ENCODE results near the gene DHRS7.
"Not testable (repeated sequence)": the region's sequence is repeated elsewhere in the genome, so short reads cannot be mapped to it uniquely, and the experiment has no call there.

The DHRS7 gene

GRCh38 chr14:60125918-60126317 is 39.3 kb downstream of the DHRS7 start:
- Mint-ChIP-seq H3K27ac (no peak overlapping the region), H3K27me3 (no peaks in the 10 kb centered on the region), H3K9me3 (no peaks in the 10 kb centered on the region), H3K36me3 (ENCODE audit: low read depth) (peaks cover 85% of the 10 kb centered on the region), H3K4me3 (no peak overlapping the region), H3K4me1 (ENCODE audit: low read depth) (no peaks in the 10 kb centered on the region)
- no peak for DNase-seq

- H3K36me3 Mint-ChIP-seq (ENCODE audit: low read depth): peaks cover 71% of the 10 kb centered on the region
Measured at GRCh38 chr14:60116181-60116580, 49.0 kb downstream of the DHRS7 start.

GRCh38 chr14:60114881-60115280 is 50.3 kb downstream of the DHRS7 start:
- Mint-ChIP-seq H3K27me3 (no peaks in the 10 kb centered on the region), H3K4me3 (no peak overlapping the region), H3K4me1 (ENCODE audit: low read depth) (peaks cover 15% of the 10 kb centered on the region), H3K27ac (no peak overlapping the region), H3K9me3 (no peaks in the 10 kb centered on the region), H3K36me3 (ENCODE audit: low read depth) (peaks cover 69% of the 10 kb centered on the region)
- DNase-seq: no peak

More at GRCh38 chr14:60116181-60116580, 49.0 kb downstream of the DHRS7 start:
- no peak for DNase-seq
- no peaks in the 10 kb centered on the region for H3K9me3 Mint-ChIP-seq
- no peak overlapping the region for H3K27ac Mint-ChIP-seq
- H3K4me1 Mint-ChIP-seq (ENCODE audit: low read depth): peaks cover 9% of the 10 kb centered on the region
- no peaks in the 10 kb centered on the region for H3K27me3 Mint-ChIP-seq
- H3K4me3 Mint-ChIP-seq: no peak overlapping the region

GRCh38 chr14:60111732-60112131 is 53.5 kb downstream of the DHRS7 start:
- DNase-seq: no peak
- peaks cover 22% of the 10 kb centered on the region for H3K4me1 Mint-ChIP-seq (ENCODE audit: low read depth)
- H3K27ac Mint-ChIP-seq: no peak overlapping the region
- no peaks in the 10 kb centered on the region for H3K9me3 Mint-ChIP-seq
- peaks cover 70% of the 10 kb centered on the region for H3K36me3 Mint-ChIP-seq (ENCODE audit: low read depth)
- H3K27me3 Mint-ChIP-seq: no peaks in the 10 kb centered on the region
- H3K4me3 Mint-ChIP-seq: no peak overlapping the region

DNA sequence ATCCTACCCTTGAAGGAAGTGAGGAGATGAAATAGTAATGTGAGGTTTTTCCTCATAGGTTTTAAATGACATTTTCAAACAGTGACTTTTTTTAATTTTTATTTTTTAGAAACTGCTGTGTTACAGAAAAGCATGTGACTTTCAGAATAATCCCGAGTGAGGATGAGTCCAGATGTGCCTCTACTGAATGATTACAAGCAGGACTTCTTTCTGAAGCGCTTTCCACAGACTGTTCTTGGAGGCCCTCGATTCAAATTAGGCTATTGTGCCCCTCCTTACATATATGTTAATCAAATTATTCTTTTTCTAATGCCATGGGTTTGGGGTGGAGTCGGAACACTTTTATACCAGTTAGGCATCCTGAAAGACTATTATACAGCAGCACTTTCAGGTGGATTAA is 57.7 kb downstream of the DHRS7 start:
- Mint-ChIP-seq H3K9me3 (peaks cover 7% of the 10 kb centered on the region), H3K4me3 (no peak overlapping the region), H3K36me3 (ENCODE audit: low read depth) (peaks cover 69% of the 10 kb centered on the region), H3K27me3 (no peaks in the 10 kb centered on the region), H3K27ac (no peak overlapping the region), H3K4me1 (ENCODE audit: low read depth) (peaks cover 43% of the 10 kb centered on the region)
- DNase-seq: no peak

GRCh38 chr14:60106339-60106738 is 58.9 kb downstream of the DHRS7 start:
- peaks cover 46% of the 10 kb centered on the region for H3K4me1 Mint-ChIP-seq (ENCODE audit: low read depth)
- H3K27me3 Mint-ChIP-seq: no peaks in the 10 kb centered on the region
- peaks cover 72% of the 10 kb centered on the region for H3K36me3 Mint-ChIP-seq (ENCODE audit: low read depth)
- DNase-seq: no peak
- H3K4me3 Mint-ChIP-seq: no peak overlapping the region
- no peak overlapping the region for H3K27ac Mint-ChIP-seq
- peaks cover 7% of the 10 kb centered on the region for H3K9me3 Mint-ChIP-seq

DNA sequence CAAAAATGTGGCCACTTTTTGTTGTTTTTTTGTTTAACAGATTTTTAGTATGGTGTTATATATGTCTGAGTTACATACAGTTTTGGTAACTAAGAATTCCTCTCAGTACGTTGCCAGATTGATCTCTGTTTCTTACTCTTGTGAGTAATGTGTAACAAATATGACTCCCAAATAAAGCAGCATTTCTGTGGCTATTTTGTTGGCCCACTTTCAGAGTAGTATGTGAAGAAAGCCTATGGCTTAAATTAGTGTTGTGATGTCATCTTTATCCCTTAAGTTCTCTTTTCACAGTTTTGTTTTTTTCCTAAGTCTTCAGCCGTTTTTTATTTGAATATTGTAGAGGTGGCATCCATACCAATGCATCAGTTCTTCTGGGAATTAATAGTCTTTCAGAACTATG is 62.8 kb downstream of the DHRS7 start:
- DNase-seq: no peak
- Mint-ChIP-seq H3K27ac (no peak overlapping the region), H3K4me3 (no peak overlapping the region), H3K4me1 (ENCODE audit: low read depth) (peaks cover 54% of the 10 kb centered on the region), H3K36me3 (ENCODE audit: low read depth) (peaks cover 68% of the 10 kb centered on the region), H3K27me3 (no peaks in the 10 kb centered on the region), H3K9me3 (peaks cover 7% of the 10 kb centered on the region)

DNA sequence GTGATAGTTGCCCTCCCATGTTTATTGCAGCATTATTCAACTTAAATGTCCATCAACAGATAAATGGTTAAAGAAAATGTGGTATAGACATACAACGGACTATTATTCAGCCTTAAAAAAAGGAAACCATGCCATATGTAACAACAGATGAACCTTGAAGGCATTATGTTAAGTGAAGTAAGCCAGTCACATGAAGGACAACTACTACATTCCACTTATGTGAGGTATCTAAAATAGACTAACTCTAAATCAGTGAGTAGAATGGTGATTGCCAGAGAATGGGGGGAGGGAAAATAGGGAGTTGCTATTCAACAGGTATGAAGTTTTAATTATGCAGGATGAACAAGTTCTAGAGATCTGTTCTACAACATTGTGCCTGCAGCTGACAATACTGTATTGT is 63.4 kb downstream of the DHRS7 start:
- no peak for DNase-seq
- Mint-ChIP-seq H3K4me3 (no peak overlapping the region), H3K36me3 (ENCODE audit: low read depth) (peaks cover 72% of the 10 kb centered on the region), H3K9me3 (peaks cover 7% of the 10 kb centered on the region), H3K4me1 (ENCODE audit: low read depth) (peaks cover 58% of the 10 kb centered on the region), H3K27me3 (no peaks in the 10 kb centered on the region), H3K27ac (no peak overlapping the region)

GRCh38 chr14:60099855-60100254 is 65.3 kb downstream of the DHRS7 start:
- DNase-seq, H3K27ac Mint-ChIP-seq, H3K27me3 Mint-ChIP-seq, H3K4me3 Mint-ChIP-seq, H3K9me3 Mint-ChIP-seq: not testable (repeated sequence)
- Mint-ChIP-seq H3K4me1 (ENCODE audit: low read depth) (peaks cover 62% of the 10 kb centered on the region), H3K36me3 (ENCODE audit: low read depth) (peaks cover 76% of the 10 kb centered on the region)

DNA sequence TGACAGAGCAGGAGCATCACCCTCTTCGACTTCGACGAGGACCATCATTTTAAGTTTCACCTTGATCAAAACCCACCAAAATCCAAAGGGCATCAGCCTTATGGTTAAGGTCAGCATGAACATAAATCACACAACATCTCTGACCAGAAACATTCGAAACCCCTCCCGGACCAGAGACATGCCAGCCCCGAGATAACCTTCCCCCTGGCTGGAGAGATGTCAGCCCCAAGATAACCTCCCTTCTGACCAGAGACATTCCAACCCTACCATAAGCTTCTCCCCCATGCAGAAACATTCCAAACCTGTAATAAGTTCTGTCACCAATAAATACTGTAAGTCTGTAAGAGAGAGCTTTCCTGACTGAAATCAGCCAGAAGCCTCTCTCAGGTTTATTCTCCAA is 67.2 kb downstream of the DHRS7 start:
- Mint-ChIP-seq H3K36me3 (ENCODE audit: low read depth) (peaks cover 73% of the 10 kb centered on the region), H3K4me3 (no peak overlapping the region), H3K9me3 (no peaks in the 10 kb centered on the region), H3K27me3 (no peaks in the 10 kb centered on the region), H3K4me1 (ENCODE audit: low read depth) (peaks cover 66% of the 10 kb centered on the region), H3K27ac (no peak overlapping the region)
- no peak for DNase-seq

GRCh38 chr14:60095781-60096450 is 69.3 kb downstream of the DHRS7 start:
- Mint-ChIP-seq H3K36me3 (ENCODE audit: low read depth) (peaks cover 73% of the 10 kb centered on the region), H3K4me1 (ENCODE audit: low read depth) (peaks cover 56% of the 10 kb centered on the region), H3K9me3 (no peaks in the 10 kb centered on the region), H3K27me3 (no peaks in the 10 kb centered on the region), H3K27ac (no peak overlapping the region), H3K4me3 (no peak overlapping the region)
- no peak for DNase-seq

GRCh38 chr14:60095231-60095630 is 70.0 kb downstream of the DHRS7 start:
- peak overlapping the region; percentile 30 for H3K4me3 Mint-ChIP-seq
- peaks cover 56% of the 10 kb centered on the region for H3K4me1 Mint-ChIP-seq (ENCODE audit: low read depth)
- H3K27me3 Mint-ChIP-seq: no peaks in the 10 kb centered on the region
- no peak for DNase-seq
- H3K9me3 Mint-ChIP-seq: no peaks in the 10 kb centered on the region
- no peak overlapping the region for H3K27ac Mint-ChIP-seq
- H3K36me3 Mint-ChIP-seq (ENCODE audit: low read depth): peaks cover 67% of the 10 kb centered on the region

DNA sequence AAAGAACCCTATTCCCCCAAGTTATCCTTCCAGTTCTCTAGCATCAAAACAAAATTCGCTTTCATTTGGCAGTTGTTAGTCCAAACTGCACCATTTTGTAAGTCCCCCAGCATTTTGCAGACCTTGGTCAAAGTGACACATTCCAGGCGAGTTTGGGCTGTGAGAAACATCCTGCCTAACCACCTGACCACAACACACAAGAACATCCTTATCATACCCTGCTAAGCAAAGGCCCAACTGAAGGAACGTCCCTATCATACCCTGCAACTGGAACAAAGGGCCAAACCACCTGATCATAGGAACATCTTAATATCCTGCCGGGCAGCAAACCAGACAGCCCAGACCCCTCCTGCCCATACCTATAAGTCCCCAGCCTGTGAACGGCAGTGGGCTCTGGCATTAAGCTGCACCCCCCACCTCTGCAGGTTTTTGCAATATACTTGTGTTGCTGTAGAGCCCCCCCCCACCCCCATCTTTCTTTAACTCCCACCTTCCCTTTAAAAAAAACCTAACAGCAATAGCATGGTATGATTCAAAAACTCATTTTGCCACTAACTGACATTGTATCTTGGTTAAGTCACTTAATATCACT is 70.8 kb downstream of the DHRS7 start:
- peak overlapping the region; percentile 97 for H3K4me3 Mint-ChIP-seq
- H3K9me3 Mint-ChIP-seq: no peaks in the 10 kb centered on the region
- H3K27ac Mint-ChIP-seq: peak overlapping the region; percentile 48
- DNase-seq: no peak
- peaks cover 52% of the 10 kb centered on the region for H3K4me1 Mint-ChIP-seq (ENCODE audit: low read depth)
- no peaks in the 10 kb centered on the region for H3K27me3 Mint-ChIP-seq
- peaks cover 62% of the 10 kb centered on the region for H3K36me3 Mint-ChIP-seq (ENCODE audit: low read depth)

Data from activated T-cell treated with anti-CD3 and anti-CD28 coated beads, Interleukin-2, amount 50 U/mL, for 24 hours (primary cell).